Ovary (tissue), 3 donors: ENCODE measurements around the gene ZNF408.

ENCODE experiments used
- CTCF ChIP-seq, 3 donors: fragments of 450-650 bp in 2 of 3; fragments of 200-600 bp in 1 of 3; IDR thresholded peaks; one replicate each; pipeline versions ENCODE4 v1.5.1 to v1.8.0; 2016 to 2022; ENCODE audit warnings: antibody characterized with exemption in 3 of 3, mild to moderate bottlenecking in 1 of 3
- EP300 ChIP-seq: sonication (generic); formaldehyde crosslinking; IDR thresholded peaks from one replicate; pipeline ENCODE4 v1.6.1; 2017; ENCODE audit warnings: antibody characterized with exemption
- POLR2A ChIP-seq: fragments of 450-650 bp; IDR thresholded peaks from one replicate; pipeline ENCODE4 v1.6.1; 2017; ENCODE audit warnings: antibody characterized with exemption, mild to moderate bottlenecking, moderate library complexity
- donor health status: DM: no; HTN: no; CAD: no.

GRCh38 chr11:46679241-46680163 is 21.3 kb upstream of the ZNF408 start:
- no peak for TF ChIP-seq CTCF (IDR thresholded peaks at IDR 0.05)
- TF ChIP-seq POLR2A: no peak
- TF ChIP-seq EP300: no peak
